Islet precursor cell (in vitro differentiated cells): ENCODE data around the gene WDR54.

Experiments
- DNase-seq: peaks from one replicate; pipeline ENCODE4 v3.0.0-alpha.2; 2018

Gene WDR54

GRCh38 chr2:74421221-74421870, at the start of gene WDR54, which contains the start of gene C2orf81:
Gene WDR54 (plus strand): TSS chr2:74421730. CDS start chr2:74422154, 424 bp downstream.
Gene C2orf81 (minus strand): TSS chr2:74421619. CDS start chr2:74421560, 59 bp downstream.
- DNase-seq = peak; percentile 93

- no peak for DNase-seq
Observed at GRCh38 chr2:74372674-74373073, 48.9 kb upstream of the WDR54 start.

GRCh38 chr2:74373221-74373676, 48.3 kb upstream of the WDR54 start:
- DNase-seq = no peak

GRCh38 chr2:74373985-74374384, 47.5 kb upstream of the WDR54 start:
- no peak for DNase-seq

GRCh38 chr2:74374509-74375205, 46.9 kb upstream of the WDR54 start:
- DNase-seq = peak; percentile 92

GRCh38 chr2:74375838-74376237, 45.7 kb upstream of the WDR54 start:
- no peak for DNase-seq

GRCh38 chr2:74378007-74378406, 43.5 kb upstream of the WDR54 start:
- DNase-seq = no peak

- peak; percentile 85 for DNase-seq
Observed at GRCh38 chr2:74379851-74380789, 41.4 kb upstream of the WDR54 start, which contains the start of gene DCTN1. Gene DCTN1 (minus strand): TSS chr2:74380311. CDS start chr2:74380037, 274 bp downstream.

GRCh38 chr2:74381751-74382150, 39.8 kb upstream of the WDR54 start:
- DNase-seq = no peak

GRCh38 chr2:74383254-74383653, 38.3 kb upstream of the WDR54 start:
- no peak for DNase-seq

GRCh38 chr2:74384051-74384450, 37.5 kb upstream of the WDR54 start:
- no peak for DNase-seq

GRCh38 chr2:74385396-74385795, 36.1 kb upstream of the WDR54 start:
- no peak for DNase-seq

GRCh38 chr2:74387346-74387745, 34.2 kb upstream of the WDR54 start:
- no peak for DNase-seq

- DNase-seq = no peak
Observed at GRCh38 chr2:74390606-74391005, 30.9 kb upstream of the WDR54 start.

- DNase-seq = no peak
Observed at GRCh38 chr2:74391209-74391579, 30.3 kb upstream of the WDR54 start.

- DNase-seq = peak; percentile 93
Observed at GRCh38 chr2:74391580-74392448, 29.7 kb upstream of the WDR54 start.

- no peak for DNase-seq
Observed at GRCh38 chr2:74392449-74392743, 29.1 kb upstream of the WDR54 start.

GRCh38 chr2:74393525-74393924, 28.0 kb upstream of the WDR54 start:
- DNase-seq = no peak

GRCh38 chr2:74396149-74396548, 25.4 kb upstream of the WDR54 start:
- DNase-seq = no peak

- peak; percentile 51 for DNase-seq
Observed at GRCh38 chr2:74399785-74400184, 21.7 kb upstream of the WDR54 start.

GRCh38 chr2:74401891-74402290, 19.6 kb upstream of the WDR54 start:
- no peak for DNase-seq

GRCh38 chr2:74406035-74406434, 15.5 kb upstream of the WDR54 start:
- DNase-seq = no peak
